Pons (tissue), 1 donor: ENCODE results near the gene OPCML.

ENCODE experiments used
- DNase-seq: peaks from one replicate; pipeline ENCODE4 v3.0.0-alpha.2; 2016; ENCODE audit warnings: low spot score

OPCML gene

DNA sequence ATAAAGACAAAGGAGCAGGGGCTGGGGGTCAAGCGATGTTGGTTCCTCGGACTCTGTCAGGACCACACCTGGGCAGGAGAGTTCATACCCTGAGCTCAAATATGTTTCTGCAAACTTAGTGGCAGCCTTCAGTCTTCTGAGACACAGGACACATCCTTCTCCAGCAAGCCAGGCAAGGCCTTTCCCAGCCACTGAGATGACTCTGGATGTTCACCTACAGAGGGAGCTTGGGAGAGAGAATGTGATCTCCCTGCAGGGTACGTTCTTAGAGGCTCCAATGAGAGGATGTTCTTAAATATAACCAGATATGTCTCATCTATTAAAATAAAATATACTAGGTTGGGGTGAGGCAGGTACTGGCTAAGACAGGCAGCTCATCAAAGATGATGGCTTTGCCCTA is 461.5 kb downstream of the OPCML start:
- no peak for DNase-seq

DNA sequence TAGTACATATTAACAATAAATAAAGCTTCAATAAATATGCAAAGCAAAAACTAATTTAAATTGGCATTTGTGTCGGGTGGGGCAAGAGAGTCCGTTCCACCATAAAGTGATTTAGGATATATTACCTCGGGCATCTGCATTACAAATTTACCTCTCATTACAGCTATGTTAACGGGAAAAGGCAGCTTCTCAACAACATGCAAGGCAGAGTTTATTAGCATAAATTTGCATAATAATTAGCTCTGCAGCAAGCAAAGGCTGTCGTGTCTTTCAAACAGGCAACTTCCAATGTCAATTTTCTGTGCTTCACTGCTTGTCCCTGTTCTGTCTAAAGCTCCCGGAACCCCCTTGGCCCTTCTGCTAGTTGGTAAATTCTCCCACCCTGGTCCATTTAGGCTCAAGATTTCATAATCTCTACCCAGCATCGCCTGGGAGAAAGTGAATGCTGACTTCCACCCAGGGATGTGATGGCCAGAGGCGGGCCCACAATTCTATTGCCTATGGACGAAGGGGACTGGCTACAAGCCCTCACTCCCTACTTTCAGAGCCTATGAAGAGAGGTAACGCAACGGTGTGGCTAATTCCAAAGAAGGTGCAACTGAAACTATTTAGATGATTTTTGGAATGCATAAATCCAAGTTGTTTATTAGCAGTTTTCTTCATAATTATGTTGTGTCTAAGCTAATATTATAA is 462.1 kb downstream of the OPCML start:
- no peak for DNase-seq

DNA sequence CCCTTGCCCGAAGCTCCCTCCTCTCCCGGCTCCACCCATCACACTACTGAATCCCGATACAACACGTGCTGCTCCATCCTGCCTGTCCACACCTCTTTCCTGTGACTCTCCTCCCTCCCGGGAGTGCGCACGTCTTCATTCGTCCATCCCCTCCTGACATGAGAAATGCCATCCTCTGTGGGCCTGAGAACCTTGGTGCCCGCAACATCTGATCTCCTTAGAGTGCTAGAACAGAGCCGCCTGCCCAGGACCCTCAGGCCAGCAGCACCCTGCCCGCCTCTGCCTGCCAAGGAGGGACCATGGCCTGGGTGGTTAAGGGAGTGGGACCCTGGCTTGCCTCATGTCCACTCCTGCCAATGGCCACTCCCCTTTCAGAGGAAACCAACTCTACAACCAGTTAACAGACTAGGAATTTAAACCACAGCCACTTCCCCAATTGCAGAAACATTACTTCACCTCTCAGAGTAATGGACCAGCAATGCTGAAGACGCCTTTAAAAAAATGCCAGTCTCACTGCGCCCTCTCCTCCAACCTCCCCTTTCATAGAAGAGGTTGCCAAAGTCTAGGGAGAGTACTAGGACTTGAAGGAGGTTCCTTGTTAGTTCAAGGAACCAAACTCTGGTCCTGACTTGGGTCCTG is 466.3 kb downstream of the OPCML start:
- DNase-seq: no peak

DNA sequence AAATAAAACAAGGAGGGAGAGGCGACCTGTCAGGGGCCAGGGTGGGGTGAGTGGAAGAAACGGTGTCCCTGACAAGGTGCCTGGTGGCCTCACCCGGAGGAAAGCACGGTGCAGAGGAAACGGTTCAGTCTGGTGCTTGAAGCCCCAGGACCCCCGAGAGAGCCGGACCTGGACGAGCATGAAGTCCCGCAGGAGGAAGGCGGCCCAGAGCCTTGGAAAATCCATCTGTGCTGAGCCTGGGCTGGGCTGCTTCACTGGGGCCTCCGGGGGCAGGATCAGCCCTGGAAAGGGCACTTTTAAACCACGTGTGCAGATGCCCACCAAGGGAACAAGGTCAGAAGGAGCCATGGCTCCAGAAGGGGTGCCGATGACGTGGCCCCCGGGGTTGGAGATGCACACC is 467.3 kb downstream of the OPCML start:
- no peak for DNase-seq

DNA sequence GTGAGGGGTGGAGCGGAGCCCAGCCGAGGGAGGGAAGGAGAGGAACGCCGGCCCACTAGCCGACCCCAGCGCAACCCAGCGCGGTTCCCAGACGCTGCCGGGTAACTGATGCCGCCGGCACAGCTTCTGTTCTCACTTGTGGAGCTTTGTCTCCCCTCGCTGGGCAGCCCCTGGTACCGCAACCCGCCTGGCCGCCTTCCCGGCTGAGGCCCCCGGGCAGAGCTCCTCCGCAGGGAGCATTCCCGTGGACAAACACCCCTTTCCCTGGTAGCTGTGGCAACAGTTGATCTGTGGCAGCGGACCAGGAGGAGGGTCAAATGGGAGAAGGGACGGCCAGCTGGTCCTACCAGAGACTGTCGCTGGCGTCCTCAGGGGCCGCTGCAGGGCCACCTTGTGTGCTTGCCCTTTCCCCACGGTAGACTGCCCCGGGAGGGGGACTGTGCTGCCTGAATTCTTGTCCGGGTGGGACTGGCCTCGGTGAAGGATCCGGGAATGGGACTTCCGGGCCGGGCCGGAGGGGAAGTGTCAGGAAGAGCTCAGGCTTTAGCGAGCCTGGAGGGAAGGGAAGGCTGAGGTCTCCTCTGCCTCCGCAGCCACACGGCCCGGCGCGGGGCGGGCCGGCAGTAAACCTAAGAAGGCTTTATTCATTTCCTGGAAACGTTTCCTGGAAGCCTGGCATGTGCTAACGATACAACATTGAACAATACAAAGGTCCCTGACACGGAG is 468.0 kb downstream of the OPCML start:
- DNase-seq: peak; percentile 17

DNA sequence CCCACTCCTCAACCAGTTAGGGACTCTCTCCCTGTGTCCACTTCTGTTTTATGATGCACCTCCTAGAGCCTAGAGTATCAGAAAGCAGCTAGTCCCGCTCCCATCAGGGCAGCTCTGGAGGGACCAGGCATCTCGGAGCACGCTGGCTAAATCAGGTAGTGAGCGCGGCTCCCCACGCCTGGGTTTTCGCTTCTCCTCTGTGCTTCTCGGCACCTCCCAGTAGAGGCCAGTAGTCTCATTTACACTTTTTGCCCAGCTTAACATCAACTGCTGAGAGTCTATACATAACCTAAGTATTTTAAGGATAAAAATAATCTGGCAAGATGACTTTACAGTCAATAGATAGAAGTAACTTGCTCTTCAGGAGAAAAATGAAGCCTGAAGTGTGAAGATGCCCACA is 473.8 kb downstream of the OPCML start:
- no peak for DNase-seq

DNA sequence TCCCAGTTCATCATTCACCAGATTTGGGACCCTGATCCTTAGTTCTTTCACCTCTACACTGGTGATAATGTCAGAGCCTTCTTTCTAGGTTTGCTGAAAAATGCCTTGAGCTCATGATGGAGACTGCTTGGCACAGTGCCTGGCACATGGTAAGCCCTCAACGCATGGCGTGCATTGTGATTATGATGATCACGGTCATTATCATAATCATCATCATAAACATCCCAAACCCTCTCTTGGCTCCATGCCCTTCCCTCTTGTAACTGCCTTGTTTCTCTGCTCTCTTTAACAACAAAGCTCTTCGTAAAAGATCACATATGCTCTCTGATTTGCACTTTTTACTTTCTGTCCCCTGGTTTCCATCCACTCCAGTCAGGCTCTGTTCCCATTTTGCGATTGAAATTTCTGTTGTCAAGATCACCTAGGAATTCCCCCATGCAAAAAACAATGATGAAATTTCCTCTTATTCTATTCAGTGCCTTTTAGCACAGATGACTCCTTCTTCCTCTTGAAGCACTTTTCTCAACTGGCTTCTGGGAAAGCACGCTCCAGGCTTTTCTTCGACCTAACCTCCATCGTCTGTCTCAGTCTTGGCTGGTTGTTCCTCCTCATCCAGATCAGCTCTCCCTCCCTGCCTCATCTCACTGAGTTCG is 479.1 kb downstream of the OPCML start:
- DNase-seq: no peak

DNA sequence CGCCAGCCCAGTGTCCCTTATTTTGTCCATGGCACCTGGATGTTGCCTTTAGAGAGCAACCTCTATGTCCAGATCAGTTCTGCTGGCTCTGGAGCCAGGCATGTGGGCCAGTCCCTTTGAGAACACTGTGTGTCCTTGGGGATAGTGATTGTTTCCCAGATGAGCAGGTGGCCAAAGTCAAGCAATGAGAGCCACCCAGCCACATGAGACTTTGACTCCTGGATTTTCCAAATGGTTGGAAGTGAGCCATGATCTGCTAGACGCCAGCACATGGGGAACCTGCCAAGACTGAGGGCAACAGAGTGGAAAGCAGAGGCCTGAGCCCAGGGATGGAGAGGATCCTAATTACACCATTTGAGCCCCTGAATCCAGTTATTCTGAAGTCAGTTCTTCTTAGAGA is 479.8 kb downstream of the OPCML start:
- no peak for DNase-seq

DNA sequence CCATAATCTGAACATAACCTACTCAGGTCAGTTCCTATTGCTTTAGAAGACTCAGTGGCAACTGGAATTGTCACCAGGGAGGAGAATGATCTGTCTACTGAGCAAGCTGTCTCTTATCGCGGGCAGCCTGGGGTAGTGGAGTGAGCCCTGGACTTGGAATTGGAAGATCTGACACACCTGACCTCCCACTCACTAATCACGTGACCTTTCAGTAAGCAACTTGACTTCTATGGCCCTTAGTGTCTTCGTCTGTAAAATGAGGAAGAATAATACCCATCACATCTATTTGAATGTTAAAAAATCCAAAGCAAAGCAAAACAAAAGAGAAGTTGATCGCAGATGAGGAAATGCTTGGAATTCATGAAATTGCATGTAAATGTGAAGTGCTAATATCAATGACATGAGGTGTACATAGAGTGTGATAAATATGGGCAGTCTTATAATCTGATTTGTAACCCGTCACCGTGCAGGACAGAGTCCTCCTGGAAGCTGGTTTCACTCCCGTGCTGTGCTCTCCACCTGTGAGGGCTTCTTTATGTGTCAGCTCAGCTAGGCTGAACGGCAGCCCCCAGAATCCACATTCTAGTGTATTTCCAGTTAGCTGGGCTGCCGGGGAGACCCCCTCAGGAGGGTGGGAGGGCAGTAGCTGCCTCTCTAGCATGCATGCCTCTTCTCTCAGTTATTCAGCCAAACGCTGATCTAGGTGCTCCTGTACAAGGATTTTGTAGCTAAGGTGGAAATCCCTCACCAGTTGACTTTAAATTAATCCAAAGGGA is 482.9 kb downstream of the OPCML start:
- DNase-seq: no peak

DNA sequence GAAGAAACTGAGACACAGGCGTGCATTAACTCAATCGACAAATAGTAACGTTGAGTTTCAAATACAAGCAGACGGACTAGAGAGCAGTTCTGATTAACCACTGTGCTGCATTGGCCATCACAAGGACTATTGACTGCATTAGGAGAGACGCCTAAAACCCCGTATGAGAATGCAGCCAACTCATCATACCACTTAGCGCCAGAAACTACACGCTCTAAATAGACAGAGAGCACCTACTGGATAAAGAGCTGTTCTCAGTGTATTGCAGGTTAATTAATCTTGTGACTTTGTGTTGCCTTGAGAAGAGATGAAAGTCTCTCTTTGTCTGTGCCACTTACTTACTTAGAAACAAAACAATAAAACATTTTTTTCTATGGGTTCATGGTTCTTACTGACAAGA is 484.0 kb downstream of the OPCML start:
- DNase-seq: peak; percentile 12

DNA sequence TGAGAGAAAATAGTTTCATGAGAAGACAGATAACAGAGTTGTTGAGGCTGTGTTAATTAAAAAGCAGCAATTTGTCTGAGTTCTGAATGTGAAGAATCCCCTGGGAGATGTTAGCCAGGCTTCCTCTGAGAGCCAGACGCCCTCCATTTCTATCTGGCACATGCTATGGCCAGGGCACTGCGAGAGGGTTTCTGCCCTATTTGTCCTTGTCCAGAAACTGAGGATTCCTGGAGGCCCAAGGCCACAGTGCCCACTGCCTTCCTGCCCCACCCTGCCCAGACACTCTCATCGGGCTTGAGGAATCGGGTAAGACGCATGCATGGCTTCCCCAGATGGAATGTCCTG is 484.6 kb downstream of the OPCML start:
- no peak for DNase-seq

DNA sequence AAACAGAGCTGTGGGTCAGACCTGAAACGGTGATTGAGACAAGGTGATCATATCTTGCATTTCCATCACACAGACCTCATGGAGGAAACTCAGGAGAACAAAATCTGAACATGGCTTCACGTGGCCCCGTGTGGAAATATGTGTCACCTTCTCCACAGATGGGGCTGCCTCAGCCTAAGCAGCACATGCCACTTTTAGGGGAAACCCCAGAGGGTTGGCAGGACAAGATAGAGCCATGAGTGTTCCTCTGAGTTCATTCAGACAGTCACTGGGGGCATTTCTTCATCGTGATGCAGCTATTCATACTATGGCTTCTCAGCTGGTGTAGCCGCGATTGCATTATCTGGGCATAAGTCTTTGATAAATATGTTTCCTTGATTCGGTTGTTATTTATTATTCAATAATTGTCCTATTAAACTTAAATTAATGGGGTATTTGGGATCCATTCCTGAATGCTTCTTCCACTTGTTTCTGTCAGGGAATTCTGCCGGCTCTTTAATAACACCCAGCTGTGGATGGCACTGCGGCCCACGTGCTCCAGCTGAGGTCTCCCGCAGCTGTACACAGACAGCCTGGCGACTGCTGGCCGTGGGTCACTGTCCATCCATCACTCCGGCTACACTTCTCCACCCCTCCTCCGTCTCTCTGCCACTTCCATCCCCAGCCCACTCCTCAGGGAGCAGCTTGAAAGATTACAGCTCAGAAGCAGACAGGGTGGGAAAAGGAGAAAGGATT is 485.1 kb downstream of the OPCML start:
- peak; percentile 29 for DNase-seq

DNA sequence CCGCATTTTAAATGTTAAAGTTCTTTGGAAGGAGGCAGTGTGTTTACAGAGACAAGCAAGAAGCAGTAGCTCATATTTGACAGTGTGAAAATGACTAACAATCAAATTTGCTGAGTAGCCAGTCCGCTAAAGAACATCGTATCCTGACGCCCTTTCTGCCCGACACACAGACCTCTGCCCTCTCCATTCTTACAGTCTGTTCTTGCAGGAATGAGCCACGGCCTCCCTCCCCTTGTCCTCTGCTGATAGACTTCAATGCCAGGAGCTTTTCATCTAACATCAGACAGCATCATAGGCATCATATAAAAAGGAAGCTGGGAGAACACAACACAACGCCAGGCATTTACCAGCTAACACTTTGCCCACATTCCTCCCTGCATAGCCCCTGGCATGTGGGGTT is 486.0 kb downstream of the OPCML start:
- DNase-seq: no peak

DNA sequence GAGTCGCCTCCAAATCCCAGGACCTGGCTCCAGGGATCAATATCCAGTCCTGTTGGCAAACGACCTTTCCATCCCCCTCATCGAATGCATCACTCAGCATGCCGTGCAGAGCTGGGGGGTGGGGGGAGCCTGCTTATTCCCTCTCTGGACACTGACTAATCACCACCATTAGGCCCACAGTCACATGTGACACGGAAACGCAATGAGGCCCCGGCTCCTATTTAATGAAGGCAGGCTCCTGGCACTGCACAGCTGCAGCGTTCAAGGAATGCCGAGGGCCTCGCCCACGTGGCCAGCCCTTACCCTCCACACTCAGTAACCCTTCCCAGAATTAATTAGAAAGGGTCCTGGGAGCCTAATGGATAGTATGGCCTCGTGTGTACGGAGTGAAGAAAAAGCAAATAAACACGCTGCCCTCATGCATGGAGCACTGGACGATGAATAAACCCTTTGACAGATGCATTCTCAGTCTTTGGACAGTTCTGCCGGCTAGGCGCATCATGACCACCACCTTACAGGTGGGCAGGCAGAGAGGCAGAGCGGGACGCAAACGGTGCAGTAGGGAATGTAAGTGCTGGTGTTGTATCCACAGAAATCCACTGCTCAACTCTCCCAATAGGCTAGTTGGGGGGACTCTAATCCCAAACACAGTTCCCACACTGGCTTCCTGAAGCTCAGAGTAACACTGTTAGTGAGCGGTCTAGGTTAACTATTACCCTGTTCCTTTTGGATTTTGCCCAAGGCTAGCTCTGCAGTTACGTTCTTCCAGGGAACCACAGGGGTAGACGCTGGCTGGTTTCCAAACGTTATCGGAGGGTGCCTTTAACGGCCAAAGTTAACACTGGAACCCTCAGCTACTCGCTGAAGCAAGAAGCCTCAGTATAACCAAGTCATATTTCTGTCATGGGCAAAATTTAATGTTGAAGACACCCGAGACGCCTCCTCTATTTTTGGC is 490.1 kb downstream of the OPCML start:
- DNase-seq: no peak

DNA sequence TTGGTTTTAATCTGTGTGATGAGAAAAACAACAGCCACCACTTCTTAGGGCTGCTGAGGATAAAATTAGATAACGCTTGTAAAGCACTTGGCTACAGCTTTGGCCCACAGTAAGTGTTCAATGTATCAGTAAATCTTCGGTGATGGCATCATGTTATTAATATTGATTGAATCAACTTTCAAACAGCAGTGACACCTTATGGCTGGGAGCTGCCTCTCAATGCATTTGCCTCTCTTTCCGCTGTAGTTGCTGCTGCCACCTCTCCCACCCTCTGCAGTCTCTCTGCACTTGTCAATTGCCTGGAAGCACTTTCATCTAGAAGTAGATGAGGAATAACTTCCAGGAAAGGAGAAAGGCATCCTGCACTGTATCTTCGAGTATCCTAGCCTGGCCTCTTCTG is 491.1 kb downstream of the OPCML start:
- DNase-seq: no peak

DNA sequence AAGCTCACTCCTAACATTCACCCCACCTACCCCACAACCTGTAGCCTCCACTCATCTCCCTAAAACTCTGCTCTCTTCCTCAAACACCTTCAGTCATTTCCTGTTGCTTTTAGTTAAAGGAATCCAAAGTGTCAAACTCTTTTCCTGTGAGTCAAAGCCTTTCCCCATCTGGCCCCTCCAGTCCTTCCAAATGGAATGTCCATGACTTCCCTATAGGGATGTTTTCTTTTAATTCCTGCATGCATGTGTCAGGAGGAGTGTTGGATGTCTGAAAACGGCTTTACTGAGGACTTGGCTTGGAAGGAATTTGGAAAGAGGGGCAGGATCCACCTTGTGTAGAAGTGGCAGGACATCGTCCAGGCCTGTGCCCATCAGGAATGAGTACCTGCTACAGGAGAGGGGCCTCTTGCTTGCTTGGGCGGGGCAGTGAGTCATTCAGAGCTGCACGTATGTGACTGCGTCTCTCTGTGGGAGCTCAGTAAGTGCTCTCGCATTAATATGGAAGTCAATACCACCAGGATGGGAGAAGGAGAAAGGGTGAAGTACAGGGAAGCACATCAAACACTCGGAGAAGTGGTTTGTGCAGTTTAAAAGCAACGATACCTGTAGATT is 491.9 kb downstream of the OPCML start:
- no peak for DNase-seq

DNA sequence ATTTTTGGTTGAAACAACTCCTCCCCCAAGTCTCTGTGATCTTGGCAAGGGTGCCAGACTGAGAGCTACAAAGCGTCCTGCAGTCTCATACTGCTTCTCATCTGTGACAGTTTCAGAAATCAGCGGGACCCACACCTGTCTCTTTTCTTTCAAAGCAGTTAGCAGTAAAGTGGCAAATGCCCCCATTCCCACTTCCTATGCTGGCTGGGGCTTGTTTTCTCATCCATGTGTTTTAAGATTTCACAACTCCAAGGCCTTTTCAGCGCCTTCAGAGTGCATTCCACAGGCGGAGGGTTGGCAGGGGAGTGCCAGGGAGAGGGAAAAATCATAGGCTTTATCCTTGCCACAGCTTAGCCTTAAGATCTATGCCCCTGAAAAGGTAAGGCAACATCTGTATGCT is 493.5 kb downstream of the OPCML start:
- DNase-seq: peak; percentile 4

DNA sequence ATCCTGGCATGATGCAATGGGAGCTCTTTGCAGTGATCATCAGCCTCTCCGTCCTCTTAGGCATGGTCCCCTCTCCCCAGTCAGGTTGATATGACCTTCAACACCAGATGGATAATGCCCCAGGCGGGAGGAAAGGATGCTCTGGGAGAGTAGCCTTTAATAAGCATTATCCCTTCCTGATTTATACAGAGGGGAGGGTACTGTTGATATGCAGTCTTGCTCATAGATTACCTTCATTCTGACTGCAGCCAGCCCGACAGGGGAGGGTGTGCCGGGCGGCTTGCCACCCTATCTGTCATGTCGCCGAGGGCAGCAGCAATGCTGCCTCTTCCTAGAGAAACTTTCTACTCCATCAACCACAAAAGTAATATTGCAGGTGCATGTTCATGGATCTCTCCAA is 497.4 kb downstream of the OPCML start:
- DNase-seq: no peak

DNA sequence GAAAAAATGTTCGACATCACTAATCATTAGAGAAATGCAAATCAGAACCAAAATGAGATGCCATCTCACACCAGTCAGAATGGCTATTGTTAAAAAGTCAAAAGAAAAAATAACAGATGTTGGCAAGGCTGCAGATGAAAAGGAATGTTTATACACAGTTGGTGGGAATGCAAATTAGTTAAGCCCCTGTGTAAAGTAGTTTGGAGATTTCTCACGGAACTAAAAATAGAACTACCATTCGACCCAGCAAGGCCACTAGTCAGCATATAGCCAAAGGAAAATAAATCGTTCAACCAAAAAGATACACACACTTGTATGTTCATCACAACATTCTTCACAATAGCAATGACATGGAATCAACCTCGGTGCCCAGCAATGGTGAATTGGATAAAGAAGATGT is 503.2 kb downstream of the OPCML start:
- DNase-seq: no peak

DNA sequence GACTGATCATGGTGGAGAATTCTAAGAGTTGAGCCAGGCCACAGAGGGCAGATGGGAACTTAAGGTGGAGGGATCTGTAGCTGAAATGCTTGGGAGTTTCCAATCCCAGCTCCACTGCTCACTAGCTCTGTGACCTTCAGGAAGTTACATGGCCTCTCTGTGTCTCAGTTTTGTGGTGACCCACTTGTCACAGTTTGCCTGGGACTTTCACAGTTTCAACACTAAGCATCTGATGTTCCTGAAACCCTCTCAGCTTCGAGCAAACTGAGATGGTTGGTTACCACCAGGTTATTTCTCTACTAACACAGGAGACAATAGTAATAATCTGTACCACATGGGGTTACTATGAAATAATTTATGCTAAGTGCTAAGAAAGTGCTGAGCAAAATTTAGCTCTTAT is 505.3 kb downstream of the OPCML start:
- no peak for DNase-seq
